Lower lobe of right lung (tissue), 2 donors: ENCODE results near the gene PGRMC2. TPM values are rescaled to one million over a fixed set of nuclear protein-coding genes. Genes with fewer than 3 reads are reported as not detected.

Experiments used
- ATAC-seq, 2 donors: fragments of 200-7000 bp; cut with Tn5 transposase; one replicate each; pipeline ENCODE4 v1.9.1; 2020 to 2022; ENCODE audit warnings: mild to moderate bottlenecking in 2 of 2, moderate library complexity in 2 of 2
- DNase-seq: peaks from one replicate; pipeline ENCODE4 v3.0.0-alpha.2; 2020
- H3K27ac ChIP-seq: fragments of 200-600 bp; one replicate; pipeline ENCODE4 v1.8.0; 2022
- H3K27me3 ChIP-seq: fragments of 200-600 bp; one replicate; pipeline ENCODE4 v1.8.0; 2022; ENCODE audit warnings: low read depth
- H3K36me3 ChIP-seq: fragments of 200-600 bp; one replicate; pipeline ENCODE4 v1.8.0; 2022; ENCODE audit warnings: mild to moderate bottlenecking
- H3K4me1 ChIP-seq: fragments of 200-600 bp; one replicate; pipeline ENCODE4 v1.8.0; 2022
- H3K4me3 ChIP-seq: fragments of 200-600 bp; one replicate; pipeline ENCODE4 v1.8.0; 2022; ENCODE audit warnings: mild to moderate bottlenecking
- H3K9me3 ChIP-seq: fragments of 200-600 bp; one replicate; pipeline ENCODE4 v1.8.0; 2022
- CTCF ChIP-seq: fragments of 200-600 bp; IDR thresholded peaks from one replicate; pipeline ENCODE4 v1.8.0; 2022; ENCODE audit warnings: antibody characterized with exemption, mild to moderate bottlenecking
- intact Hi-C: fragments of 100-400 bp; cut with DNase I; formaldehyde crosslinking; loops from one replicate; pipeline ENCODE4 v1.11.0; 2022
- total RNA-seq: library from RNA; stranded (reverse); fragmentation: NEBNext Ultra II Directional; extraction: Animal tissue kit (Norgen Biotek cat#: 25700); gene quantifications from one replicate; pipeline ENCODE4 v1.2.1, GENCODE V29; 2021
- donor health status: DM: no; HTN: yes; CAD: no; lungs with severe emphysema.

PGRMC2 gene
- total RNA-seq, 1 donor from 2014 or later, result 55.5 TPM

DNA sequence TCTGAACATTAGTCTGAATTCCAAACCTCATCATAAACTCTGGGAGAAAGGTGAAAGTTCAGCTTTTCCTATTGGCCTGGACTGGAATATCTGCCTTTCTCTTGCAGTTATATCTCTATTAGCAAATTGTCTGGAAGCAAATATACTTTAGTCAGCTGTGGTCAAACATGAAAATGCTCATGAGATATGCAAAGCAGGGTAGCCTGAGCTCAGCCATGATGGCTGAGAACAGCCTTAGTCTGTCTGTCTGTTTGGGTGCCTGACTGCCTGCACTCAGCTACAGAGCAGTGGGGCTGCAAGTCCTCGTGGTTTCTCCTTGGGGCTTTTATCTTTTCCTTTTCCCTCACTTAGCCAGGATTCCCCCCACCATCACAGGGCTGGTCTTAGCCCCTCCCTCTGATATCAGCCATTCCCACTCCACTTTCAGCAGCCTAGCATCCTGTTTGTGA lies 19.5 kb upstream of the PGRMC2 start:
- intact Hi-C loops, result no loop called here
- DNase-seq (no peak), ATAC-seq (no peak)
- no peaks in the 10 kb centered on the region for H3K4me1 ChIP-seq
- H3K9me3 ChIP-seq, result no peaks in the 10 kb centered on the region
- H3K27me3 ChIP-seq, result no peaks in the 10 kb centered on the region
- no peaks in the 10 kb centered on the region for H3K36me3 ChIP-seq
- H3K27ac ChIP-seq, result no peak overlapping the region
- H3K4me3 ChIP-seq, result no peak overlapping the region
- no peak for TF ChIP-seq CTCF

- H3K4me1 ChIP-seq, result no peaks in the 10 kb centered on the region
Observed at GRCh38 chr4:128305942-128306341, 18.3 kb upstream of the PGRMC2 start.

GRCh38 chr4:128303986-128304385 lies 16.4 kb upstream of the PGRMC2 start:
- no peak overlapping the region for H3K4me3 ChIP-seq
- no peaks in the 10 kb centered on the region for H3K27me3 ChIP-seq
- H3K36me3 ChIP-seq, result no peaks in the 10 kb centered on the region
- TF ChIP-seq CTCF, result no peak
- DNase-seq (no peak), ATAC-seq (no peak)
- intact Hi-C loops, result no loop called here
- no peaks in the 10 kb centered on the region for H3K9me3 ChIP-seq
- H3K27ac ChIP-seq, result no peak overlapping the region
- no peaks in the 10 kb centered on the region for H3K4me1 ChIP-seq

More at GRCh38 chr4:128305942-128306341, 18.3 kb upstream of the PGRMC2 start:
- Histone ChIP-seq H3K27me3 (no peaks in the 10 kb centered on the region), H3K27ac (no peak overlapping the region), H3K4me3 (no peak overlapping the region), H3K36me3 (no peaks in the 10 kb centered on the region), H3K9me3 (no peaks in the 10 kb centered on the region)
- TF ChIP-seq CTCF, result no peak
- DNase-seq (no peak), ATAC-seq (no peak)
- intact Hi-C loops, result no loop called here

DNA sequence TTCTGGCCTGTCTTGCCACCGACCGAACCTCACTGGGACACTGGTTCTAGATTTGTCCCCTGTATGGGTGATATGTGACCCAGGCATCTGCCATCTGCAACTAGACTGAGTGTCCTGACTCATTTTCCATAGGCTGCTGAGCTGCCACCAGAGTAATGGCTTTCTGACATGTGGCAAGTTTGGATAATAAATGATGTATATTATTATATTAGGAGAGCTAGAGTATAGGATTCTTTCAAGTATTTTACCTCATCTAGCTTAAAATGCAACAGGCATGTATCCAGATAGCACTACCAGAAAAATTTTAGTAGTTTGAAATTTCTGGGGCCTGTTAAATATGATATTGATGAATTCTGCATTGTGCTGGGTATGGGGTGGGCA lies 15.8 kb upstream of the PGRMC2 start:
- intact Hi-C loops, result no loop called here
- no peaks in the 10 kb centered on the region for H3K36me3 ChIP-seq
- DNase-seq, result no peak
- H3K27me3 ChIP-seq, result no peaks in the 10 kb centered on the region
- no peaks in the 10 kb centered on the region for H3K4me1 ChIP-seq
- no peak for ATAC-seq
- no peaks in the 10 kb centered on the region for H3K9me3 ChIP-seq
- no peak for TF ChIP-seq CTCF
- no peak overlapping the region for H3K4me3 ChIP-seq
- H3K27ac ChIP-seq, result no peak overlapping the region

DNA sequence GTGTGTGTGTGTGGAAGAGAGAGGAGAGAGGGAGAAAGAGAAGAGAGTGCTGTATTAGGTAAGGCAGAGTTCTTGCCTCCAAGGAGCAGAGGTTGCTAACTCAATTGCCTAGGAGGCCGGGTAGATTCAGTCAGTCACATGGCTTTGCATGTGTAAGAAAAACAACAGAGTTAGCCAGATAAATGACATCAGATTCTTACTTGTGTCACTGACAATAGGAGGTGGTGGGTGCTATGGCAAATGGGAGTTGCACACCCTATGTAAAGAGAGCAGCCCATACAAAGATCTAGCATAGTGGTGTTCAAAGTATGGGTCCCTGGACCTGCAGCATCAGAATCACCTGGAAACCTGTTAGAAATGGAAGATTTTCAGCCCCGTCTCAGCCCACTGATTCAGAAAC lies 14.4 kb upstream of the PGRMC2 start:
- no peaks in the 10 kb centered on the region for H3K4me1 ChIP-seq
- H3K36me3 ChIP-seq, result no peaks in the 10 kb centered on the region
- no peaks in the 10 kb centered on the region for H3K9me3 ChIP-seq
- H3K4me3 ChIP-seq, result no peak overlapping the region
- H3K27ac ChIP-seq, result no peak overlapping the region
- no peak for TF ChIP-seq CTCF
- ATAC-seq (no peak), DNase-seq (no peak)
- intact Hi-C loops, result no loop called here
- H3K27me3 ChIP-seq, result no peaks in the 10 kb centered on the region

DNA sequence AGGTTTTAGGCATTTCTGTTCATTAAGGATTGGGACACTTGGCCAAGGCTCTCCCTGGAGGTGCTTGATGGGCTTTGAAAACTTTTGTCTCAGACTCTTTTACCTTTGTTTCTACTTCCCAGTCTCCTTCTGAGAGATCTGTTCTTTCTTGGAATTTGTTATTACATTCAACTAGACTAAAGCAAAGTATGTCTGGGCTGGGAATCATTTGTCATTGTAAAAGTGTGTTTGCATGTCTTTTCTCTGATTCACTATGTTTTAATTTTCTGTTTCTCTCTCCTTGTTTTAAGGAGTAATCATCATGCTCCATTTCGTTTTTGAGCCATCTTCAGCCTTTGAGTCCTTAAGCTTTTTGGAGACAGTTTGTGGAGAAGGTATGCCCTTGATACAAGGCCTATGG lies 12.2 kb upstream of the PGRMC2 start:
- Histone ChIP-seq H3K9me3 (no peaks in the 10 kb centered on the region), H3K4me1 (no peaks in the 10 kb centered on the region), H3K4me3 (no peak overlapping the region), H3K36me3 (no peaks in the 10 kb centered on the region), H3K27ac (no peak overlapping the region), H3K27me3 (no peaks in the 10 kb centered on the region)
- intact Hi-C loops, result no loop called here
- no peak for TF ChIP-seq CTCF
- DNase-seq, result no peak
- ATAC-seq, result no peak
